Stimulated activated CD4-positive, alpha-beta T cell treated with anti-CD3 and anti-CD28 coated beads, TNF-alpha, amount 100 ng/mL, for 48 hours (primary cell): ENCODE results near the gene GNG13.
"Not testable (repeated sequence)": the region's sequence is repeated elsewhere in the genome, so short reads cannot be mapped to it uniquely, and the experiment has no call there.

Experiments
- DNase-seq, 3 donors: peaks; one replicate each; pipeline ENCODE4 v3.0.0-alpha.2; 2020; ENCODE audit warnings: low read depth in 3 of 3

GNG13 gene

GRCh38 chr16:831571-832413, 31.3 kb upstream of the GNG13 start:
- DNase-seq, result no peak

- no peak for DNase-seq
Observed at GRCh38 chr16:830871-831570, 30.5 kb upstream of the GNG13 start.

GRCh38 chr16:830107-830870, 29.8 kb upstream of the GNG13 start:
- DNase-seq, result no peak

- no peak for DNase-seq
Observed at GRCh38 chr16:828891-829290, 28.4 kb upstream of the GNG13 start.

GRCh38 chr16:827513-827912, 27.0 kb upstream of the GNG13 start:
- no peak for DNase-seq

- DNase-seq, result no peak
Observed at GRCh38 chr16:825341-826061, 25.0 kb upstream of the GNG13 start.

GRCh38 chr16:824601-825000, 24.1 kb upstream of the GNG13 start:
- DNase-seq, result no peak

- no peak for DNase-seq
Observed at GRCh38 chr16:824194-824593, 23.7 kb upstream of the GNG13 start.

- DNase-seq, result no peak
Observed at GRCh38 chr16:822909-823297, 22.4 kb upstream of the GNG13 start.

- DNase-seq, result no peak
Observed at GRCh38 chr16:822174-822908, 21.8 kb upstream of the GNG13 start.

- no peak for DNase-seq
Observed at GRCh38 chr16:821751-822150, 21.2 kb upstream of the GNG13 start.

- no peak for DNase-seq
Observed at GRCh38 chr16:820748-821147, 20.2 kb upstream of the GNG13 start.

GRCh38 chr16:820044-820408, 19.5 kb upstream of the GNG13 start:
- DNase-seq, result not testable (repeated sequence)

- DNase-seq, result no peak
Observed at GRCh38 chr16:819336-820043, 19.0 kb upstream of the GNG13 start.

GRCh38 chr16:818592-818991, 18.1 kb upstream of the GNG13 start:
- DNase-seq, result no peak

GRCh38 chr16:818132-818531, 17.6 kb upstream of the GNG13 start:
- DNase-seq, result no peak

GRCh38 chr16:817001-817906, 16.7 kb upstream of the GNG13 start:
- no peak for DNase-seq

- DNase-seq, result no peak
Observed at GRCh38 chr16:815861-816260, 15.3 kb upstream of the GNG13 start.

- no peak for DNase-seq
Observed at GRCh38 chr16:814974-815373, 14.4 kb upstream of the GNG13 start.
